Fibroblast of skin of abdomen (primary cell): ENCODE data around the gene SIMC1.

ENCODE experiments used
- DNase-seq: peaks from one replicate; pipeline ENCODE4 v3.0.0-alpha.2; 2013

SIMC1 gene

GRCh38 chr5:176317534-176318374, 79.5 kb downstream of the SIMC1 start:
- DNase-seq: no peak

DNA sequence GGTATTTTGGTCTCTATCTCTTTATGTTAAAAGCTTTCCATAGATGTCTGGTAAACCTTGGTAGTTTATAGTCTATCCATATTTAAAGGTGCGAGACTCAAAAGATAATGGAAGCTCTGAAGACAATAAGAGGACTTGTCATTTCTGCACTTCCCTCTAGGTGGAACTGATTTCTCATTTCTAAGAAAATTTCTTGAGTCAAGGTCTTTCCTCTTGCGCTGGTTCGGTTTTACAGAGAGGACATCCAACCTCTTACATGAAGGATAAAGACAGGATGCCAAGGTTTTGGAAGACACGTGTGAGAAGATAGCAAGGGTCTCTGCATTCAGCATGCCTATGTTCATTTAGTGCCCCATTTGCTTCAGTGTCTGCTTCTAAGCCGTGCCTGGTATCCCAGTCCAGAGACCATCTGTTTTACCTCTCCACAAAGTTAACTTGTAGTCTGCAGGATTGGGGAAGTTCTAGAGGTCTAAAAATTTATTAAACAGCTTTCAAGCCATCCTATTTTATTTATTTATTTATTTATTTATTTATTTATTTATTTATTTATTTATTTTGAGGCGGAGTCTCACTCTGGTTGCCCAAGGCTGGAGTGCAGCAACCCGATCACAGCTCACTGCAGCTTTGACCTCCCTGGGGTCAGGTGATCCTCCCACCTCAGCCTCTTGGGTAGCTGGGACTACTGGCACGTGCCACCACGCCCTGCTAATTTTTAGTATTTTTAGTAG, 81.8 kb downstream of the SIMC1 start:
- DNase-seq: no peak

DNA sequence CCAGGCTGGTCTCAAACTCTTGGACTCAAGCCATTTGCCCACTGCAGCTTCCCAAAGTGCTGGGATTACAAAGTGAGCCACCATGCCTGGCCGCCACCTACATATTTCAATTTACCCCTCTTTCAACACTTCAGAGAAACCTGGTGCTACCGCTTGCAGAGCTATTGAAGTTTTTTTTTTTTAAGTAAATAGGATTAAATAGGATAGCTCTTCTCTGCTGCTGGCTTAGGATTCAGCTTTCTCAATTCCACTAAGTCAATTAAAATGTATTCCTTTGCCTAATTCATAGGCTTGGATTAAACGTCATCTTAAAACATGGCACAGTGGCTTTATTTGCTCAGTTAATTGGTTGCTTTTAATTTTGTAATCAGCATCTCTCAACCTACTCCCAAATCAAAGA, 82.4 kb downstream of the SIMC1 start:
- no peak for DNase-seq

DNA sequence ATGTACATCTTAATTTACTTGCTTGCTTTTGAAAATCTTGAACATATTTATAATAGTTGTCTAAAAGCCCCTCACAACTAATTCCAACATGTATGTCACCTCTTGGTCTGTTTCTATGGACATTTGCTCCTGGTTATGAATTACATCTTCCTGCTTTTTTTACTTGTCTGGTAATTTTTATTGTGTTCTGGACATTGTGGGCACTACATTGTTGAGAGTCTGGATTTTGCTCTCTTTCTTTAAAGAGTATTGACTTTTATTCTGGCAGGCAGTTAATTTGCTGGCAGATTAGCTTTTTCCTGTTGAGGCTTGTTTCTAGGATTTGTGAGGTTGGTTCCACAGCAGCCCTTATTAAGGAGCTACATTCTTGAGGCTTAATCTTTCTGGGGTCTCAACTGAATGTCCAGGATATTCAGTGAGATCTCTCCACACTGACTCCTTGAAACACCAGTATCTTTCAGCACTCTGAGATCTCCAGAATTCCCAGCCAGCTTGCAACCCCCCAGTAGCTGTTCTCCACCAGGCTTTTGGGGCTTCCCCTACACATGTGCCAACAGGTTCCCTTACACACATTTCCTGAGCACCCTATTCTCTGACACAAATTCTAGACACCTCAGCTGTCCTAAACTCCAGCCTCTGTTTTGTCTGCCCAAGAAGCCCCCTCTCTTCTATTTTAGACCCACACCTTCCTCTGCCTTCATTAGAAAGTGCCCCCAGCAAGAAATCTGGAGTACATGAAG, 96.0 kb downstream of the SIMC1 start:
- no peak for DNase-seq

DNA sequence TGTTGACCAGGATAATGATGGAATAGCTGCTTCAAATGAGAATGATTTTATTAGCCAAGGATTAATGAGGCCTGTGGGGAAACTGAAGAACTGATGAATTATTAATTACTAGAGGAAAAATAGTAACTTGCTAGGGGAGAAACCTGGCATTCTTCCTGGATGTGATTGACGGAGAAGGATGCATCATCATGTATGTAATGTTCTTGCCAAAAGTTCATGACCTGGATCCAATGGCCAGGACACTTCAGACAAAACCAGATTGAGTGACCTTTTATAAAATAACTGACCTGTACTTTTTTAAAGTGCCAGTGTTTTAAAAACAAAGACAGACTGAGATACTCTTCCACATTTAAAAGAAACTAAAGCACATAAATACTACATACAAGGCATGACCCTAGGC, 99.7 kb downstream of the SIMC1 start:
- DNase-seq: no peak

GRCh38 chr5:176339304-176339703, 101.1 kb downstream of the SIMC1 start:
- DNase-seq: no peak

GRCh38 chr5:176341325-176342157, 103.3 kb downstream of the SIMC1 start:
- no peak for DNase-seq

- DNase-seq: no peak
These were observed 103.9 kb downstream of the SIMC1 start for GRCh38 chr5:176342158-176342483.

- DNase-seq: no peak
These were observed 104.7 kb downstream of the SIMC1 start for GRCh38 chr5:176342766-176343458.

DNA sequence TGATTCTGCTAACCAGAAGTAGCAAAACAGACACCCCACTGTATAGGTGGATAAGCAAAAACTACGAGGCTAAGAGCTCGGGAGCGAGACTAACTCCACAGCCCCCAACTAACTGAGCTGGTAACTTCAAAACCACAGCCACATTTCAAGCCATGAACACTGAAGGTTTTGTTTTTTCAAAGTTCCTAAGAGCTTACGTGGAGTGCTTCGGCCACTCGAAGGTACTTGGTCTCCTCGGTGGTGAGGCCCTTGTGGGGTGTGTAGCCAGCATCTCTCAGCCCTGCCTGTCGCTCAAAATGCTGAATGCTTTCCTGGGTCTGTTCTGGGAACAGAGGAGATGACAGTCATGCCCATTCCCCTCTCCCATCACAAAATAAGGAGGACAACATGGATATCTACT, 112.2 kb downstream of the SIMC1 start:
- no peak for DNase-seq

DNA sequence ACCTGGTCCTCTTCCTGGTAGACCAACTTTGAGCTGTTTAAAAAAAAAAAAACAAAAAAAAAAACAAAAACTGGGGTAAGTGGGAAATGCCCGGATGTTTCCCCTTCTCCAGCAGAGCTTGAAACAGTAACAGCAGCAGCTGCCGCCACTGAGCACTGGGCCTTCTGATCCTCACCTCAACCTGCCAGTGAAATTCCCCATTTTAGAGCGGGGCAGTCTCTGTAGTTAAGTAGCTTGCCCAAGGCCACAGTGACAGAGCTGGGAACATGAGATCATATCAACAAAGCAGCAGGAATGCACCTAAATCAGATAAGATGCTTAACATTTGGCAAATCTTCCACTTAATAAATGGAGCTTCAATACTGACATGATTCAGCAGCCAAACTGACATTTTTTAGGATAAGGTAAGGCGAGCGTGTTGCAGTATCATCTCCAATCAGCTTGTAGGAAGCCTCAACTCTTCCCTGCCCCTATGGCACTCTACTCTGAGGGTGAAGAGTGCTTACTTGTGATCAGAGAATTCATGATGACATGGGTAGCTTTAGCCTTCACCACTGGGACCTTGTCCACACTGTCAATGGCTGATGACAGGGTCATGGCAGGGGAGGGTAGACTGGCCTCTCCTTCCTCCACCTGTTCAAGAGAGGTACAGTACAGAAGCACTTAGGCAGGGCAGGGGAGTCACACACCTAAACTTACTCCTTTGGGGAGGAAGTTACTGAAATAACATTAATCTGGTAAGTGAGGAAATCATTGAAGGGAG, 114.1 kb downstream of the SIMC1 start:
- DNase-seq: no peak

DNA sequence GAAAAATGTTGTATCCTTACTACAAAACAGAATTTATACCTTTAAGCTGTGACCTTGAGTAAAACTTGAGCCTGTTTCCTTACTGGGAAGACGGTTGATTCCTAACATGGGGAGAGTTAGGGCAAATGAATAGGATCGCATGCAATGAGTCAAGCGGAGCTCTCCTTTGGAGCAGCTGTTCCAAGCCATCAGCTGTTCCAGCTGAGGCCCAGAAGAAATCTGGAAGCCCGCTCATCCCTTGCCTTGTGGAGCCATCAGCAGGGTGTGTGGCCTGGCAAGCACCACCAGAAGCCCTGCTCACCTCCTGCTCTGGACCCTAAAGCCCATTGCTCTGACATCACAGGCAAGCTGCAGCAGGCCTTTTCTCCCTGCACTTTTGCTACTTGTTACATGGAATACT, 115.3 kb downstream of the SIMC1 start:
- DNase-seq: no peak

GRCh38 chr5:176355400-176356178, 117.4 kb downstream of the SIMC1 start:
- DNase-seq: no peak

- no peak for DNase-seq
These were observed 117.9 kb downstream of the SIMC1 start for GRCh38 chr5:176356179-176356566.

DNA sequence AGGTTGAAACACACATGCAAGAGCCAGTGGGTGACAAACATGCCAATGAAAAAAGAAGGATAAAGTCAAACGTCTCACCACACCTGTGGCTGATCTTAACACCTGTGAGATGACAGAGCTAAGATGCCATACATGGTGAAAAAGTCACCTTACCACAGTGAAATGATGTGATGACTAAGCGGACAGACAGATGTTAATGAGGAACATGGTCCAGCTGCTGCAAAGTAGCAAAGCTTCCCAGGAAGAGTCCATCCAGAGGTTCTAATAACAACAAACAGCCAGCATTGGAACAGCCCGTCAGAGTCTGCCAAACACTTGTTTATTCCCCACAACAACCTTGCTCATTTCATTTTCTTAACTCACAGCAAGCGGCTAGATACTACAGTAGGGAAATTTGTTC, 121.4 kb downstream of the SIMC1 start:
- DNase-seq: no peak

GRCh38 chr5:176360894-176361436, 122.7 kb downstream of the SIMC1 start:
- no peak for DNase-seq

DNA sequence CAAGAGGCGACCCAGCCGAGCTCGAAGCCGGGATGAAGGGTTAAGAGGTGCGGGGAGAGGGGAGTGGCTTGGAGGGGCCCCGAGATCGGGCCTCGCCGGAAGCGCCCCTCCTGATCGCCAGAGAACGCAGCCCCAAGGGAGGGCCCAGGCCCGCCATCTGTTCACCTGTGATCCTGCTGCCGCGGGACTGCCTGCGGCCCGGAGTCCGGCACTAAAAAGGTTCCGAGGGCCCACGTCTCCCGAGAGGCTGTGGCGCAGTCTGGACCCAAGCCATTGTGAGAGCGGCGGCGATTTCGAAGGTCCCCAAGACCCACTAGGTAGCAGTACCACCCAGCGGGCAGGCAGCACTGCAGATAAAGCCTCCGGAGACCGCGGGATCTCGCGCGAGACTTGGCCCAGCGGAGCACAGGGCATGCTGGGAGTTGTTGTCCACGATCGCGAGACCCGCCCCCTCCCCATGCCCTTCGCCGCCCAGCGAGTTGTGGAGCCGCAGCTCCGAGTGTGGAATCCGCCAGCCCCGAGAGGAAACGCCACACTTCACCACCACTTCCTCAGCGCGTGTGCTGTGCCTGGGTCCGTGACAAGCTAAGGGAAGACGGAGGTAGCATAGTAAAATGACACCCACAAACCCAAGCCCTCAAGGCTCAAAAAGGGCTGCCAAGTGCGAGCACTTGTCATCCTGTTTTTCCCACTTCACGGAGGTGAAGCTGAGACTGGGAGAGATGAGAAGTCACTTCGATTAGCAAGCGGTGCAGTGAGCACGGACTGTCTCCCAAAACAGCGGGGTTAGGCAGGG, 123.4 kb downstream of the SIMC1 start, which contains the start of gene KIAA1191:
KIAA1191 (minus strand) TSS at position 328 of the 796 bp plus-strand sequence. CDS start 2,256 bp downstream, outside the sequence.
- DNase-seq: peak; percentile 86

GRCh38 chr5:176362233-176362490, 123.9 kb downstream of the SIMC1 start:
- no peak for DNase-seq

GRCh38 chr5:176364765-176365350, 126.6 kb downstream of the SIMC1 start:
- DNase-seq: no peak
